ENCODE measurements around the gene C19orf53.
A peak's percentile ranks its signal among the peaks of the same experiment; 100 is the strongest.

Gene C19orf53

DNA sequence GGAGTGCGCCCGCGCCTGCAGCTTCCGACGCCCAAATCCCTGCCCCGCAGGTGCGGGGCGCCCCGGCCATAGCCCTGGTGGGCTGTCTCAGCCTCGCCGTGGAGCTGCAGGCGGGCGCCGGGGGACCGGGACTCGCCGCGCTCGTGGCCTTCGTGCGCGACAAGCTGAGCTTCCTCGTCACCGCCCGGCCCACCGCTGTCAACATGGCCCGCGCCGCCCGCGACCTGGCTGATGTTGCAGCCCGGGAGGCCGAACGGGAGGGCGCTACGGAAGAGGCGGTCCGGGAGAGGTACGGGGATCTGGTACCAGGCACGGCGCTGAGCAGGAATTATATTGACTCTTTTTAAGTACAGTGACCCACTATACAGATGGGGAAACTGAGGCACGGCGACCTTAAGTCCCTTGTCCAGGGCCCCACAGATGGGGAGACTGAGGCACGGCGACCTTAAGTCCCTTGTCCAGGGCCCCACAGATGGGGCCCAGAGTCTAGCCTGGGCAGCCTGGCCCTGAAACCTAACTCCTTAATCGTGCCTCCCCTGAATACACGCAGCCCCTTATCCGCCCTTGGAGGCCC, 9.3 kb upstream of the C19orf53 start:
- H3K27ac ChIP-seq: no peak overlapping the region
- no peaks in the 10 kb centered on the region for H3K27me3 ChIP-seq (ENCODE audit: insufficient read depth, low read depth, severe bottlenecking)
- DNase-seq: no peak
- H3K4me3 ChIP-seq (ENCODE audit: low read depth, low read length): peak overlapping the region; percentile 48
- H3K36me3 ChIP-seq: peaks cover 38% of the 10 kb centered on the region
- H3K9me3 ChIP-seq (ENCODE audit: severe bottlenecking): no peaks in the 10 kb centered on the region
- TF ChIP-seq, protein P1, sequence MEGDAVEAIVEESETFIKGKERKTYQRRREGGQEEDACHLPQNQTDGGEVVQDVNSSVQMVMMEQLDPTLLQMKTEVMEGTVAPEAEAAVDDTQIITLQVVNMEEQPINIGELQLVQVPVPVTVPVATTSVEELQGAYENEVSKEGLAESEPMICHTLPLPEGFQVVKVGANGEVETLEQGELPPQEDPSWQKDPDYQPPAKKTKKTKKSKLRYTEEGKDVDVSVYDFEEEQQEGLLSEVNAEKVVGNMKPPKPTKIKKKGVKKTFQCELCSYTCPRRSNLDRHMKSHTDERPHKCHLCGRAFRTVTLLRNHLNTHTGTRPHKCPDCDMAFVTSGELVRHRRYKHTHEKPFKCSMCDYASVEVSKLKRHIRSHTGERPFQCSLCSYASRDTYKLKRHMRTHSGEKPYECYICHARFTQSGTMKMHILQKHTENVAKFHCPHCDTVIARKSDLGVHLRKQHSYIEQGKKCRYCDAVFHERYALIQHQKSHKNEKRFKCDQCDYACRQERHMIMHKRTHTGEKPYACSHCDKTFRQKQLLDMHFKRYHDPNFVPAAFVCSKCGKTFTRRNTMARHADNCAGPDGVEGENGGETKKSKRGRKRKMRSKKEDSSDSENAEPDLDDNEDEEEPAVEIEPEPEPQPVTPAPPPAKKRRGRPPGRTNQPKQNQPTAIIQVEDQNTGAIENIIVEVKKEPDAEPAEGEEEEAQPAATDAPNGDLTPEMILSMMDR (IDR thresholded peaks at IDR 0.05; ENCODE audit: low read depth, low read length): no peak

DNA sequence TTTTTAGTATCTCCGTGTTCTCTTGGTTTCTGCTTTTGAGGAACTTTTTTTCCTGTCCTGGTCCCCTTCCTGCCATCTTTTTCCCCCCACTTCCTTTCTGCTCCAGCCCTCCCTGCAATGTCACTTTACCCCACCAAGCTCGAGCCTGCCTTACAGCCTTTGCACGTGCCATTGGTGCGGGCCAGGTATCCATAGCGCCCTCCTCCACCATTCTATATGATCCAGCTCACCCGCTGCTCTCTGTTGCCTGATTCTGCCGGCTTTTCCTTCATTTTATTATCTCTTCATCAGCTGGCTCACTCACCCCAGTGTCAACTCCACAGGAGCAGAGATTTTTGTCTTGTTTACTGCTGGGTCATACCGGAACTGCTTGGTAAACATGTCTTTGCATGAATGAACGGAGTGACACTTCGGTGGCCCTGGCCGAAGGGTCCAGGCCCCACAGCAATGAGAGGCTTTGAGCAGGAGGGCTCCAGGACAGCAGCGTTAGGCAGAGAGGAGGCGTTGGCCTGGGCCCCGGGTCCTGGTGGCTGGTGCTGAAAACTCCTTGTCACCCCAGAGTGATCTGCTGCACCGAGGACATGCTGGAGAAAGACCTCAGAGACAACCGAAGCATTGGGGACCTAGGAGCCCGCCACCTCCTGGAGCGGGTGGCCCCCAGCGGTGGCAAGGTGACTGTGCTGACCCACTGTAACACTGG, 8.7 kb upstream of the C19orf53 start:
- Histone ChIP-seq H3K4me3 (ENCODE audit: low read depth, low read length) (no peak overlapping the region; the same call in 1 of the 2 replicates), H3K9me3 (ENCODE audit: severe bottlenecking) (no peaks in the 10 kb centered on the region), H3K36me3 (peaks cover 32% of the 10 kb centered on the region), H3K27me3 (ENCODE audit: insufficient read depth, low read depth, severe bottlenecking) (no peaks in the 10 kb centered on the region), H3K27ac (no peak overlapping the region)
- no peak for DNase-seq
- TF ChIP-seq, protein P1 (IDR thresholded peaks at IDR 0.05; ENCODE audit: low read depth, low read length): no peak

DNA sequence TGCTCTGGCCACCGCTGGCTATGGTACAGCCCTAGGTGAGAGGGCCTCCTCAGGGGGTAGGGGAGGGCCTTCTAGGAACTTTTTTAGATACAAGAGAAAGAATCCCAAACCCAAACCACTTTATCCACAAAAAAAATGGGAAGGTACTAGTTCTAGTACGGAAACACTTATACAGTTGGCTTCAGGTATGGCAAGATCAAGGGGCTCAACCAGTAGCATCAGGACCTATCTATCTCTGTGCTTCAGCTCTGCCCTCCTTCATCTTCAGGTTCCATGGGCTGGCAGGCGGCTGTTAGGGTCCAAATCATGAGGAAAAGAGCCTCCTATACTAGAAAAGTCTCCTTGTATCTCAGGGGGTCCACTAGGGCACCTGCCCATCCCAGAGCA, 8.2 kb upstream of the C19orf53 start:
- TF ChIP-seq, protein P1 (IDR thresholded peaks at IDR 0.05; ENCODE audit: low read depth, low read length): no peak
- no peak overlapping the region for H3K4me3 ChIP-seq (ENCODE audit: low read depth, low read length)
- H3K36me3 ChIP-seq: peaks cover 26% of the 10 kb centered on the region
- H3K9me3 ChIP-seq (ENCODE audit: severe bottlenecking): no peaks in the 10 kb centered on the region
- no peak overlapping the region for H3K27ac ChIP-seq
- H3K27me3 ChIP-seq (ENCODE audit: insufficient read depth, low read depth, severe bottlenecking): no peaks in the 10 kb centered on the region
- no peak for DNase-seq

DNA sequence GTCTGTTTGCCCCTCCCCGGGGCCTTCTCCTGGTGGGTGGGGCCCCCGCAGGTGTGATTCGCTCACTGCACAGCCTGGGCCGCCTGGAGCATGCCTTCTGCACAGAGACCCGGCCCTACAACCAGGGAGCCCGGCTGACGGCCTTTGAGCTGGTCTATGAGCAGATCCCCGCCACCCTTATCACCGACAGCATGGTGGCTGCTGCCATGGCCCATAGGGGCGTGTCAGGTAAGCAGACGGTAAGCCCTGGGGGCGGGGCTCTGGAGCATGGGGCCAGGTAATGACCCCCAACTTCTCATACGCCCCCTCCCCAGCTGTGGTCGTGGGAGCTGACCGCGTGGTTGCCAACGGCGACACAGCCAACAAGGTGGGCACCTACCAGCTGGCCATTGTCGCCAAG, 5.7 kb upstream of the C19orf53 start:
- no peak overlapping the region for H3K4me3 ChIP-seq (ENCODE audit: low read depth, low read length)
- H3K9me3 ChIP-seq (ENCODE audit: severe bottlenecking): no peaks in the 10 kb centered on the region
- no peak for DNase-seq
- H3K27ac ChIP-seq: no peak overlapping the region
- H3K27me3 ChIP-seq (ENCODE audit: insufficient read depth, low read depth, severe bottlenecking): no peaks in the 10 kb centered on the region
- TF ChIP-seq, protein P1 (IDR thresholded peaks at IDR 0.05; ENCODE audit: low read depth, low read length): no peak
- H3K36me3 ChIP-seq: peaks cover 5% of the 10 kb centered on the region

DNA sequence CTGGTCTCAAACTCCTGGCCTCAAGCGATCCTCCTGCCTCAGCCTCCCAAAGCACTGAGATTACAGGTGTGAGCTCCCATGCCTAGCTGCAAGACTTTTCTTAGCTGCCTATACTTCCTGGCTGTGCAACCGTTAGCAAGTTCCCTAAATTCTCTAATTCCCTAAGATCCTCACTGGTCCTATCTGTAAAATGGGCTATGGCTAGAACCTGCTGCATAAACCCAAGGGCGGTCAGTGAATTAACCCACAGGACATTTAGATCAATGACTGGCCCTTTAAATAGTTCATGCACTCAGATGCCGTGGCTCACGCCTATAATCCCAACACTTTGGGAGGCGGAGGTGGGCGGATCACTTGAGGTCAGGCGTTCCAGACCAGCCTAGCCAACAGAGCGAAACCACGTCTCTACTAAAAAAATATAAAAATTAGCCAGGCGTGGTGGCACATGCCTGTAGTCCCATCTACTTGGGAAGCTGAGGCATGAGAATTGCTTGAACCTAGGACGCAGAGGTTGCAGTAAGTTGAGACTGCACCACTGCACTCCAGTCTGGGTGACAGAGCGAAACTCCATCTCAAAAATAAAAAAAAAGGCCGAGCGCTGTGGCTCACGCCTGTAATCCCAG, 4.1 kb upstream of the C19orf53 start:
- Histone ChIP-seq H3K4me3 (ENCODE audit: low read depth, low read length) (no peak overlapping the region), H3K9me3 (ENCODE audit: severe bottlenecking) (no peaks in the 10 kb centered on the region), H3K36me3 (peaks cover 3% of the 10 kb centered on the region; the same call in 1 of the 2 replicates), H3K27ac (no peak overlapping the region), H3K27me3 (ENCODE audit: insufficient read depth, low read depth, severe bottlenecking) (no peaks in the 10 kb centered on the region)
- TF ChIP-seq, protein P1 (IDR thresholded peaks at IDR 0.05; ENCODE audit: low read depth, low read length): no peak
- DNase-seq: no peak

Measured in WERI-Rb-1 (cell line).